ENCODE results near the gene TBC1D22A.

The TBC1D22A gene

DNA sequence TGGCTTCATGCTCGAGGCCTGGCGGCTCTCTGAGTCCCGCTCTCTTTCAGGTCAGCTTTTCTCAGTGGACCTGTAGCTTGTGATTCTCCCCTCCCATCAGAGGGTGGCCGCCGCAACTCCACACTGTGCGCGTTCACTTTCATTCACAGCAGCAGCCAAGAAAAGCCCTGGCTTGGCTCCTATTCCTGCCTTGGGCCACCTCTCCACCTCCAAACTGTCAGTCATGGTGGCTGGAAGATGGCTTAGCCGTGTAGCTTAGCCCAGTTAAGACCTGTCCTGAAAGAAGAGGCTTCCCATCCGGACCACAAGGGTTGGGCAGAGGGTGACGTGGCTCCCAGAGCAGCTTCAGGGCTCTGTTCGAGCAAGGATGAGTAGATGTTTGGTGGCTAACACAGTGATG lies 125.5 kb downstream of the TBC1D22A start:
- no peak for DNase-seq (ENCODE audit: low read depth)

DNA sequence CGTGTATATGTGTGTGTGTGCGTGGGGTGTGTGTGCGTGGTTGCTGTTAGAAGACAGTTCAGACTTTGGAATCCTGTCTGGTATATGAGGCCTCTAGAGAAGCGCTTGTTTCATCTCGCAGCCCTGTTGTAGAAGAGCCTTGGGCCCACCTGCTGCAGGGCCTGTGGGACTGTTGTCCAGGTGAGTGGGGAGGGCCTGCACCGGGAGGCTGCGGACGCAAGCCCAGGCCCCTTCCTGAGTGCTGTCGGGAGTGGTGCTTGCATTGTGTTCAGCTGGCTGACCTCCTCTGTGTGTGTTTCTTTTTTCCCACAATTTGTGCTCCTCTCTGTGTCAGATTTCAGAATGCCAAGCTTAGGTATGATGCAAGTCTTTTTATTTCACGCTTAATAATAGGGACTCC lies 128.4 kb downstream of the TBC1D22A start:
- DNase-seq (ENCODE audit: low read depth): no peak

DNA sequence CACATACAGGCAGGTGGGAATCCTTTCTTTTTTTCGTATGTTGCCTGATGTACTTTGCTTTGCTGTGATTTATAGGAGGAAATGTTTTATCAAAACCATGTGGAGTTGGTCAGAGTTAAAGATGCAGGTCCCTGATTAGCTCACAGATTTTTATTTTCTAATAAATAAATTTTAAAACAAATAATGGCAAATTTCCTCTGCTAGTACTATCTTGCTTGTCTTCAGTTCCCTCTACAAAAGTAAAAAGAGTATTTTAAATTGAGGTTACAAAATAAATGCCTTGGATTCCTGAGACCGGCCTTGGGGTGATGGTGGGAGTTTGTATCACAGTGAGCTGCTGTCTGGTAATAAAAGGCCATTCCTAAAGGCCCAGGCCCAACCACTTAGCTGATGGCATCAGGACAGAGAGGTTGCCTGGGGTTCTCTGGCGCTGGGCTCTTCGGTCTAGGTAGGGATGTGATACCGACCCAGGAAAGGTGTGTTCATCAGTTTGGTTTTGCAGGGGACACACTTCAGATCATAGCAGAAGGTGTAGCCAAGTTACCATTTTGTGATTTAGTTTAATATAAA lies 129.0 kb downstream of the TBC1D22A start:
- no peak for DNase-seq (ENCODE audit: low read depth)

DNA sequence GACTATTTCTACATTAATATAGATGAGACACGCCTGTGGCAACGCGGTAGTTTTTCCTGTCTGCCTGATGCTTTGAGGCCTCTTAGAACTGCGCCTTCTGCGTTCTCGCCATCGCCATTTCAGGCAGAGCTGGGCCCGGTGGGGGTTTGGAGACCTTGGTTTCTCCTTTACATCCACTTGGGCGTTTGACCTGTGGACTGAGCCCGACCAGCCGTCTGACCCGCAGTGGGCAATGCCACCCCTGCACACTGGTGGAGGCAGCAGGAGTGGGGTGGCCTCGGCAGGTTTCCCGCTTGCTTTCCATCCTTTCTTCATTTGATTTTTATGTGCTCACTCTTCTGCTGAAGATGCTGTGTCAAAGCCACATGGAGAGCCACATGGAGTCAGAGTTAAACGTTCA lies 130.4 kb downstream of the TBC1D22A start:
- no peak for DNase-seq (ENCODE audit: low read depth)

DNA sequence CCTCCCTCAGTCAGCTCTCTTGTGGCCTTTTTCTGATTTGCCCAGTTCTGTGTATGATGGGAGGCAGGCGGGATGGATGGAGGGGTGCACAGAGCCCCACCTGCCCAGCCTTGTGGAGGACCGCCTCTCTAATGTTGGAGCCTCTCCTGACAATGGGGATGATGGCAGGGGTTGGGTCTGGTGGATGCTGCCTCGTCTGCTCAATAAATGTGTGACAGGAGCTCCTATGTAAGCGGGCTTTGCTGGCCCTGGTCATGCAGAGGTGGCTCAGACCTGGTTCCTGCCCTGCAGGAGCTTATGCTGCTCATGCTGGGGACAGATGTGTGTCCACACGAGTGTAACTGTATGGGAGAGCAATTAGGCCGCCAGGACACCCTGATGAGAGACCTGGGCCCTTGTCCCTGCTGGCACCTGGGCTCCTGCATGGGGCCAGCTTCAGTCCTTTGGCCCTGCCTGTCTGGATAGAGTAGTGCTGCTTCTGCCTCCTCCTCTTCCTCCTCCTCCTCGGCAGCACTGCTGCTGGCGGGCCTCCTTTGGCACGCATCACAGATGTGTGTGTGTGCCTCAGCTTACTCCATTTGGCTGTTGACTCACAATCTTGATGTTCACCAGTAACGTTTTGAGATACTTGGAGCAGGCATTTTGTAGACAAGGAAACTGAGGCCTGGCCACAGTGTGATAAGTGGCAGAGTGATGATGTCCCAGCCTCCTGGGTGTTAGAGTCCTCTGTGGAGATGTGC lies 131.0 kb downstream of the TBC1D22A start:
- no peak for DNase-seq (ENCODE audit: low read depth)

DNA sequence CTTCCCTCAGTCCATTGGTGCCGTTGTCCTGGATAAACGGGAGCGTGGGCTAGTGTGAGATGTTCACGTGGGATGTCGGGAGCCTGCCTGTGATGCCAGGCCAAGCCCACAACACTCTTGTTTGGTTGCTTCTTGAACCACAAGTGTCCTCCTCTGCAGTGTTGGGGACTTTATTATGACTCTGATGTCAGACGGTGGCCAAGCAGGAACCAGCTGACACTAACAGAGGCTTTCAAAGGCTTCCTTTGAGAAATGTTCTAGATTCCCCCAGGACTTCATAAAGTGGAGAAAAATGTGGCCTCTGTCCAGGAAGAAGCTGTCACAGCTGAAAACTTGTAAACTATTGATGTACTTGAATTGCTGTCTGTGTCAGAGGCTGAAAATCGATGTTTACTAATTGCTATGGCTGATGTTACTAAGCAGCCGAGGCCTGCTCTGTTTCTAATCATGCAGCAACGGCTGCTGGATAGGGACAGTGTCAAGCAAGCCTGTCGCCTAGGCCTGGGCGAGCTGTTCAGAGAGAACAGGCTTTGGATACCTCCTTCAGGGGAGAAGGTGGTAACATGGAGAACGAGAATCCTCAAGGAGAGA lies 131.7 kb downstream of the TBC1D22A start:
- no peak for DNase-seq (ENCODE audit: low read depth)

DNA sequence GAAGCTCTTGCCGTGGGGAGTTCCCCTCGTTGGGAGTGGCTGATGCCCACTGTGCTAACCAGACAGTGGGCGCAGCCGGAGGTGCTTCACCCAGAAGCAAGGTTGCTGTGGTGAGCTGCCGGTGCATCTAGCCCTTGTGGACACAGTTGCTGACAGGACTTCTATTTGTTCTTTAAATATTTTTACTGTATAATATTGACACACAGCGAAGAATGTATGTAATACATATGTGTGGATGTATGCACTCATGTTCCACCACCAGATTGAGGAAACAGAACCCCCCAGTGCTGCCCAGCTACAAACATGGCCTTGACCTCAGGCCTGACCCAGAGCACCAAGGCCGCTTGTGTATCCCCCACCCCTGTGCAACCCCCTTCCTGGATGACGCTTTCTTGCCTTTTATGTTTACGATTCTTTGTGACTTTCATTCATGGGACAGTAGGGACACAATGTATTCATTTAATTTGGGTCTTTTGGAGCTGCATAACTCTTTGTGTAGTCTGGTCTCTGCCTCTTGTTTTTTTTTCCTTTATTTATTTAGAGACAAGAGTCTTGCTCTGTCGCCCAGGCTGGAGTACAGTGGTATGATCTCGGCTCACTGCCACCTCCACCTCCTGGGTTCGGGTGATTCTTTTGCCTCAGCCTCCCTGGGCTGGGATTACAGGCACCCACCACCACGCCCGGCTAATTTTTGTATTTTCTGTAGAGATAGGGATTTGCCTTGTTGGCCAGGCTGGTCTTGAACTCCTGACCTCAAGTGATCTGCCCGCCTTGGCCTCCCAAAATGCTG lies 132.6 kb downstream of the TBC1D22A start:
- no peak for DNase-seq (ENCODE audit: low read depth)

DNA sequence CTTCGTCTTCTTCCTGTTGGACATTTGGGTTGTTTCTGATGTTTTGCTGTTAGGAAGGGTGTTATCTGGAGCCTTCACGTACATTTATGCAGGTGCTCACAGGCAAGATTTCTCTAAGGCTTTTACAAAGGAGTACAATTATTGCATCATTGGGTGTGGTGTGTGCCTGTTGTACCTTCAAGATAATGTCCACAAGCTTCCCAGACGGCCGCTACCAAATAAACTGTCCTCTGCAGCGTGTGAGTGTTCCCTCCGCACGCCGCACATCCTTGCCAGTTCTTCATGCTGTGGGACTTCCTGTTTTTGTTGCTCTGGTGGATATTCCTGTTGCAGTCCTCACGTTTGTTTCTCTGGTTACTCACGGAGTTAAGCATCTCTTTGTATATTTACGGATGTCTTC lies 133.3 kb downstream of the TBC1D22A start:
- no peak for DNase-seq (ENCODE audit: low read depth)

DNA sequence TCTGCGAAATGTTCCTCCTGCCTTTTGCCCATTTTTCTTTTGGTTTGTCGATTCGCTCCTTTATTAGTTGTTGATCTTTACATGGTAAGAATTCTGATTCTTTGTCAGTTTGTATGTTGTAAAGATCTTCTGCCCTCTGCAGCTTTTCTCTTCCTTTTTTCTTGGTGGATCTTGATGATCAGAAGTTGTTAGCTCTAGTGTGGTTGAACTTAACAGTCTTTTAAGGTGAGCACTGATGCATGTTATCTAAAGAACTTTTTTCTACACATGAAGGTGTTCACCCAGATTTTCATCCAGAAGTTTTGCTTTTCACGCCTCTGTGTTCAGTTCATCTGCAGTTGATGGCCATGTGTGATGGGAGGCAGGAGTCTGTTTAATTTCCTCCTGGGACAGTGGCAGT lies 133.7 kb downstream of the TBC1D22A start:
- DNase-seq (ENCODE audit: low read depth): no peak

DNA sequence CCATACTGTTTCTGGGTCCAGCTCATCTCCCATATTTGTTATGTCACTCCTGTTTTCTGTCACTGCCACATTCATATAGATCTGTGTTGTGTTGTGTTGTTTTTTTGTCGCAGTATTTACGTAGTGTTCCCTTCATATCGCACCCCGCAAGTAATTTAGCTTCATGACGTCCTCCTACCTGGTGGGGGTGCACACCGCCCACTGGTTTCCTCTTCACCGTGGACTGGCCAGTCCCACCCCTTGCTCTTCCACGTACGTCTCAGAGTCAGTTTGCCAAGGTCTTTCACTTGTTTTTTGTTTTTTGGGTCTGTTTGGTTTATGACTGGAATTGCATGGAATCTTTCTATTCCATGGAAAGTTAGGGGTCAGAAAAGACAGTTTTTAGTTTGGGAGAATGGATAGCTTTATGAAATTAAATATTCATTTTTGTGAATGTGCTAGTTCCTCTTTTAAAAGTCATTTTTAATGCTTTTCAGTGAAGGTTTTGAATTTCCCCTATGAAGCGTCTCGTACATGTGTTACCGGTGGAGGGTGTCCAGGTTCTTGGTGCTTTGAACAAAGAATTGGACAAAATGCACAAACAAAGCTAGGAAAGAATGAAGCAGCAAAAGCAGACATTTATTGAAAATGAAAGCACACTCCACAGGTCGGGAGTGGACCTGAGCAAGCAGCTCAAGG lies 134.3 kb downstream of the TBC1D22A start:
- no peak for DNase-seq (ENCODE audit: low read depth)

DNA sequence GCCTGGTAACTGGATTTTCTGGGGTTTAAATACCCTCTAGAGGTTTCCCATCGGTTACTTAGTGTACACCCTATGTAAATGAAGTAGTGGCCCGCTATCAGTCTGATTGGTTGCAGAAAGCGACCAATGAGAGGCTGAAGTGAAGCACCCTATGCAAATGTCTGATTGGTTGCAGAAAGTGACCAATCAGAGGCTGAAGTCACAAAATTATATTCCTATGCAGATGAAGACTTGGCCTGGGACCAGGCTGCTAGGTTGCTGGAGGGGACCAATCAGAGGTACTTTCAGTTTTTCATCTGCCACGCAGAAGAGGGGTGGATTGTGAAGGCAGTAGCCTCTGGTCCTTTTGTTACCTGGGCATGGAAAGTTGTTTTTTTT lies 134.8 kb downstream of the TBC1D22A start:
- no peak for DNase-seq (ENCODE audit: low read depth)

DNA sequence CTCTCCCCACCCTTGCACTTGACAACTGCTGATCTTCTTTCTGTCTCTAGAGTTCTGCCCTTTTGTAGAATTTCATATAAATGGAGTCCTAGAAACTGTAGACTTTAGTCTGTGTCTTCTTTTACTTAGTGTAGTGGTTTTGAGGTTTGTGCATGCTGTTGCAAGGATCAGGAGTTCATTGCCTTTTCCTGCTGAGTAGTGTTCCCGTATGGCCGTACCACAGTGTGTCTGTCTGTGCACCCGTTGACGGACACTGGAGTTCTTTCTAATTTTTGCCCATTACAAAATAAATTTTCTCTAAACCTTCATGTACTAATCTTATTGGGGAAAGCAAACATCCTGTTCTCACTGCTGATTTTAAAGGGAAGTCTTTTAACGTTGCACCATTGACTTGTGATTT lies 138.1 kb downstream of the TBC1D22A start:
- DNase-seq (ENCODE audit: low read depth): no peak

DNA sequence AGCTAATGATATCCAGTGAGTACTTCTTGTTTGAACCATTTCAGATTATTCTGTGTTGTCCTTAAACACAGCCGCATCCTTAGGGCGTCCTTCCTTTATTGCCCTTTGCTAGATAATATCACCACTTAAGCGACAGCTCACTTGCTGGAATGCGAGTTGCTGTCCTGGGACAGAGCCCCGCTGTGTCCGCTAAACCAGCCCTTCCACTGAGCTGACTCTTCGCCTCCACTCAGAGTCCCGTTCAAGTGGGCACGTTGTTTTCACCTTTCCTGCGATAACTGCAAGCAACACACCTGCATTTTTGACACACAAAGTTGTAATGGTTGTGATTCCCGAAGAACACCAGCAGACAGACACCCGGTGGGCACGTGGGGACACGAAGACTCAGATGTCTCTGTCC lies 140.0 kb downstream of the TBC1D22A start:
- no peak for DNase-seq (ENCODE audit: low read depth)

DNA sequence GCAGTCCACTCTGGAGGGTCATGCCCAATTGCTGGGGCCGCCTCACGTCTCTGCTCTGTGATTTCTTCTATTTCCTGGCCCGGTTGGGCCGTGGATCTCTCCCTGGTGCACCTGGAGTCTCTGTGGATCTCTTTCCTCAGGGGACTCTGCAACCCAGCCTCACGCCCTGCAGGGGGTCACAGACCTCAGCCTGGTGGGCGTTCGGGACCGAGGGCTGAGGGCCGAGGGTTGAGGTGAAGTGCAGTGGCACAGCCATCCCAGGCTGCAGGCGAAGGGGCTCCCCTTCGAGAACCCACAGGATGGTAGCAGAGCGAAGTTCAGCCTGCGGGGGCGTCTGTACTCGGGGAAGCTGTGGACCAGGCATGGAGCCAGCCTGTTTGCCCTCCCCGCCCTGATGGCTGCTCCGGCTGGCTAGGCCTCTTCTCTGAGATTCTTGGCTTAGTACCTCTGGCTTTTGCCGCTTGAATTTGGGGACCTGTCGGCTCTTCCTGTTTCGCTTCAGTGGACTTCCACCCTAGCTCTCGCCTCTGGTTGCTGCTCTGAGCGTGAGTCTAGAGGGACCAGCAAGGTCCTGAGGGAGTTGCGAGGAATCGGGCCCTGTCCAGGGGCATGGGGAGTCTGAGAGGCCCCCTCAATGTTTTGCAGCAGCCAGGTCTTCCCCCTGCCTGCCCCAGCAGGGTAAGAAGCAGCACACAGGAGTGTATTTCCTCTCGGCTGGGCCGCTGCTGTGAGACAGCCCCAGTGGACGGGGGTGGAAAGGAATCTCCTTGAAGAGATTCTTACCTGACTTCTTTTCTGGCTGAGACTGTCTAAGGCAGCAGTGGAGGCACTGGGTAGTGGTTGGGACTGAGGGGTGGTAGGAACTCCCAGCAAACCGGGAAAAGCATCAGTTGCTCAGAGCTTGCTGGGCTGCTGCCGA lies 140.8 kb downstream of the TBC1D22A start:
- DNase-seq (ENCODE audit: low read depth): no peak

DNA sequence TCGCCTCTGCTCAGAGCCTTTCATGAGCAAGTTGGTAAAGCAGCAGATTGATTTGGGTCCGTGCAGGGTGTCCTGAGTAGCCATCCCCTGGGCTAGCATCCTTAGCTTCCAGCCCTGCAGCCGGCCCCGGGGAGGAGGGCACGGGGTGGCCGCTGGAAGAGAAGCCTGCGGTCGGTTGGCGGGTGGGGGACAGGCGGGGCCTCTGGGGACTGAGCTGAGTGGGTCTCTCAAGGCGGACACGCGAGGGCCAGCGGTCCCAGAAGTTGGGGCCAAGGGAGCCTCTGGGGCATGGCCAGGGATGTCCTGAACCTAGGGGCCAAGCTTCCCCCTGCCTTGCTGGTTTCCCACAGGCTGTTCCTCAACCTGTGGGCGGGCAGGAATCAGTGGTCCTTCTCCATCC lies 143.0 kb downstream of the TBC1D22A start:
- DNase-seq (ENCODE audit: low read depth): no peak

DNA sequence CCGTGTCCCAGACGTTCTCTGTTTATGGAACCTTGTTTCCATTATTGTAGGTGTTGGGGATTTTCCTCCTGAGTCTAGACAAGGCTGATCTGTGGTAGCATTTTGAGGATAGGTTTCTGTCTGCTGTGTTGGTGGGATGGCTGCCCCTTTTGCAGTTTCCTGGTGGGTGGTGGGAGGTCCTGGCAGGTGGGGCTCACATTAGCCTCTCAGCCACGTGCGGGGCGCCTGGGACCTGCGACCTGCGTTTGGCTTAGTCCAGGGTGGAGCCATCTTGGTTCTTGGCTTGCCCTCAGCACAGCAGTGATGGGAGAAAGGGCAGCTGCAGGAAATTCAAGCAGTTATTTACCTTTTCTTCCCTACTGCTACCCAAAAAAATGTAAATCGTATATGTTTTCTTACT lies 143.4 kb downstream of the TBC1D22A start:
- no peak for DNase-seq (ENCODE audit: low read depth)

DNA sequence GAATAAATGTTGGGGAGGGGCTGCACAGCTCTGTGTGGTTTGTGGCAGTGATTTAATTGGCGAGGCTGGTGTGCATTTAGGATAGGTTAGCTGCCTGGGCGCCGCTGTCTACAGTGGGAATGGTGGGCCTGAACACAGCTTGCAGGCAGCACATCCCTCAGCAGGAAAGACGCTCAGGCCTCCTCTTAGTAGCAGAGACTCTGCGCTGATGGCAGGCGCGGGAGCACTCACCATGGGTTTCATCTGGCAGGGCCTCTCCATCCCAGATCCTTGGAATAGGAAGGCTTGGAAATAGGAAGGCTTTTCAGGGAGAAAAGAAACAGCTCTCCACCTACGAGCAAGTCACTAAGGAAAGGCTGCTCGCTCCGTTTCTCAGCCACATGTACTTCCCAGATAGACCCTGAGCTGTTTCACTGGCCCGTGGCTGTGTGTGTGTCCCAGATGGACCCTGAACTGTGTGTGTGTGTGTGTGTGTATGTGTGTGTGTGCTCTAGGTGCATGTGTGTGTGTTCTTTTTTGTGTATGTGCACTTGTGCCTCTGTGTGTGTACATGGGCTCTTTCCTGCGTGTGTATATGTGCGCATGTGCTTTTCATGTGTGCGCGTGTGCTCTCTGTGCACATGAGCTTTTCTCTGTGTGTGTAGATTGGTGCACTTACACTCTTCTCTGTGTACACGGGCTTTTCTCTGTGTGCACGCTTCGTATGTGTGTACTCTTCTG lies 144.0 kb downstream of the TBC1D22A start:
- DNase-seq (ENCODE audit: low read depth): no peak

DNA sequence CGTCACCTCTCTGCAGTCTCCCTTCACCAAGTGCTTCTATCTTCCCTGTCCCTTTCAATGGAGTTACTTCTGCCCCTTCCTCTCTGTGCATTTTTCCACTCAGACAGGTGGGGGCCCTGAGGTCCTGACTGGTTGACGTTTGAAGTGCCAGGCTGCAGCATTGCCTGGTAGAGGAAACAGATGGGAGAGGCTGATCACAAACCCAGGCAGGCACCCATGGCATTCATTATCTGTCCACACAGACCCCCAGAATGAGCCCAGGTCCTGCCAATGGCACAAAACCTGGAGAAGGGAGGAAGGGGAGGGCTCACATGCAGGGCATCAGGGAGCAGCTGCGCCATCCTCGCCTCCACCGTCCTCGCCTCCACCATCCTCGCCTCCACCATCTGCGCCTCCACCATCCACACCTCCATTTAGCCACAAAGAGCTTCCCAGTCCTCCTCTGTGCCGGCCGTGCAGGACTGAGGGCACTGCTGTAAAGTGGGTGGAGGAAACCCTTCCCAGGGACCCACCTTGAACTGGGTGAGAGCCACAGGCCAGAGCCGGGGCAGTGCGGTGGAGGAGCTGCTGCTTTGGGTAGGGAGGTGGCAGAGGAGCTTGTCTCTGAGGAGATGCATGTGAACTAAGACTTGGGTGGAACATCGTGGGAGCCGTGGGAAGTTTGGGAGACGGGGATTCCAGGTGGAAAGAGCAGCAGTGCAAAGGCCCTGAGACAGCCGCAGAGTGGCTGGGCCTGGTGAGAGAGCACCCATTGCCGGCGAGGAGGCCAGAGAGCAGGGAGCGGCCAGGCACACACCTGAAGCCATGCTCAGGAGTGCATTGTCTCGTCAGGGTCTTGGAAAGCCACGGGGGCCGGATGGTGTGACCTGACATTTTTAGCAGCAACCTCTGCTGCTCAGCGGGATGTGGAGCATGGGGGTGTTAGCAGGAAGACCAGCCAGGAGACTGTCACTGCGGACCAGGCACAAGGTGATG lies 145.1 kb downstream of the TBC1D22A start:
- DNase-seq (ENCODE audit: low read depth): no peak

DNA sequence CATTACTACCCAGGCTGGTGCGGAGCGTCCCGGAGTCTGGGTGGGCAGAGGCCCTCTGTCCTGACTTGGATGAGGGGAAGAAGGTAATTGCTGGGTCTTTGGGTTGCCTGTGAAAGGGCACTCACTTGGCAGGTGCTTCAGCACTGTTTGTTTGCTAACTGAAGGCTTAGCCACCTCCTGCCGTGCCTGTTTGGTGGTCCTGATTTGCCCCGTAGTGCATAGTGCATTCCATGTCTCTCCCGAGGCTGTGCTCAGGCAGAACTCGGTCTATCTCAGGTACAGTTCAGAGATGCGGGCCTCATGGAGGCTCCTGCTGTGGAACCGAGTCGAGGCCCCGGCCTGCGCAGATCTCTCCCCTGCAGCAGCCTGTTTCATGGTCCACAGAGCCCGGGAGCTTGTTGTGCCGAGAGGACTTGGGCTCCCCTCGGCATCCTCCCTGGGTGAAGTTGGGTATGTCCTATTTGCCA lies 146.2 kb downstream of the TBC1D22A start:
- DNase-seq (ENCODE audit: low read depth): no peak

All from activated T-cell treated with anti-CD3 and anti-CD28 coated beads for 1 hour (primary cell).